ENCODE data around the gene CDH4.

CDH4 gene

DNA sequence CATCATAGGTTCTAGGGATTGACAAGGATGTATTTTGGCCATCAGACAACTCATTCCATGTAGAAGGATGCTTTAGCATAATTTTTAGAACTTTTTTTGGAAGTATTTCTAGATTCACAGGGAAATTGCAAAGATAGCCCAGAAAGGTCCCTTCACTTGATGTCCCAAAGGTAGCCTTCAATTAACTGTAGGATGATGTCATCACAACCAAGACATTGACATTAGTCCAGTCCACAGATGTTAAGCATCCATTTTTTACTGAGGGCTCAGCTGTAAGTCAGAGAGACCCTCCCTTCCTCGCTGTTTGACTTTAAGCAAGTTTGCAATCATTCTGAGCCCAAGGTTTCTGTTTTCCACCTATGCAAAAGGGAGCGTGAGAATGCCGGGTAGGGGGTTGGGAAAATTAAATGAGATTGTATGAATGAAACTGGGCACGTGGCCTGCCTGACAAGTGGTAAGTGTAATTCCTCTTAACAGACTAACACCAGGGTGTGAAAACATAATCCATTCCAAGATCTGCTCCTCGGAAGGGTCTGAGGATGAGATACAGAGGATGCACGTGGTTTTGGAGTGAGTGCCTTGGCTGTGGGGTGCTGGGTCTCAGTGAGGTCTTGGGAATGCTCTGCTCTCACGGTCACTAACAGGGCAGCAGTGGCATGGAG is 126.8 kb downstream of the CDH4 start:
- Histone ChIP-seq H3K9me3 (ENCODE audit: control insufficient read depth, insufficient read depth, low read depth, low read length) (no peaks in the 10 kb centered on the region), H3K36me3 (ENCODE audit: control insufficient read depth in 2 of 2, insufficient read depth in 1 of 2, low read length in 2 of 2) (no peaks in the 10 kb centered on the region), H3K4me3 (ENCODE audit: low read depth, low read length) (no peak overlapping the region), H3K27ac (ENCODE audit: extremely low read depth, low read depth, low read length) (no peak overlapping the region), H3K4me1 (ENCODE audit: control insufficient read depth, insufficient read depth, low read length) (no peaks in the 10 kb centered on the region)
- ChIA-PET CTCF (no interaction called here), POLR2A (no interaction called here)
- TF ChIP-seq, protein P1, sequence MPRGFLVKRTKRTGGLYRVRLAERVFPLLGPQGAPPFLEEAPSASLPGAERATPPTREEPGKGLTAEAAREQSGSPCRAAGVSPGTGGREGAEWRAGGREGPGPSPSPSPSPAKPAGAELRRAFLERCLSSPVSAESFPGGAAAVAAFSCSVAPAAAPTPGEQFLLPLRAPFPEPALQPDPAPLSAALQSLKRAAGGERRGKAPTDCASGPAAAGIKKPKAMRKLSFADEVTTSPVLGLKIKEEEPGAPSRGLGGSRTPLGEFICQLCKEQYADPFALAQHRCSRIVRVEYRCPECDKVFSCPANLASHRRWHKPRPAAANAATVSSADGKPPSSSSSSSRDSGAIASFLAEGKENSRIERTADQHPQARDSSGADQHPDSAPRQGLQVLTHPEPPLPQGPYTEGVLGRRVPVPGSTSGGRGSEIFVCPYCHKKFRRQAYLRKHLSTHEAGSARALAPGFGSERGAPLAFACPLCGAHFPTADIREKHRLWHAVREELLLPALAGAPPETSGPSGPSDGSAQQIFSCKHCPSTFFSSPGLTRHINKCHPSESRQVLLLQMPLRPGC (tag by site-specific recombination; IDR thresholded peaks at IDR 0.05) = no peak
- TF ChIP-seq, protein P2, sequence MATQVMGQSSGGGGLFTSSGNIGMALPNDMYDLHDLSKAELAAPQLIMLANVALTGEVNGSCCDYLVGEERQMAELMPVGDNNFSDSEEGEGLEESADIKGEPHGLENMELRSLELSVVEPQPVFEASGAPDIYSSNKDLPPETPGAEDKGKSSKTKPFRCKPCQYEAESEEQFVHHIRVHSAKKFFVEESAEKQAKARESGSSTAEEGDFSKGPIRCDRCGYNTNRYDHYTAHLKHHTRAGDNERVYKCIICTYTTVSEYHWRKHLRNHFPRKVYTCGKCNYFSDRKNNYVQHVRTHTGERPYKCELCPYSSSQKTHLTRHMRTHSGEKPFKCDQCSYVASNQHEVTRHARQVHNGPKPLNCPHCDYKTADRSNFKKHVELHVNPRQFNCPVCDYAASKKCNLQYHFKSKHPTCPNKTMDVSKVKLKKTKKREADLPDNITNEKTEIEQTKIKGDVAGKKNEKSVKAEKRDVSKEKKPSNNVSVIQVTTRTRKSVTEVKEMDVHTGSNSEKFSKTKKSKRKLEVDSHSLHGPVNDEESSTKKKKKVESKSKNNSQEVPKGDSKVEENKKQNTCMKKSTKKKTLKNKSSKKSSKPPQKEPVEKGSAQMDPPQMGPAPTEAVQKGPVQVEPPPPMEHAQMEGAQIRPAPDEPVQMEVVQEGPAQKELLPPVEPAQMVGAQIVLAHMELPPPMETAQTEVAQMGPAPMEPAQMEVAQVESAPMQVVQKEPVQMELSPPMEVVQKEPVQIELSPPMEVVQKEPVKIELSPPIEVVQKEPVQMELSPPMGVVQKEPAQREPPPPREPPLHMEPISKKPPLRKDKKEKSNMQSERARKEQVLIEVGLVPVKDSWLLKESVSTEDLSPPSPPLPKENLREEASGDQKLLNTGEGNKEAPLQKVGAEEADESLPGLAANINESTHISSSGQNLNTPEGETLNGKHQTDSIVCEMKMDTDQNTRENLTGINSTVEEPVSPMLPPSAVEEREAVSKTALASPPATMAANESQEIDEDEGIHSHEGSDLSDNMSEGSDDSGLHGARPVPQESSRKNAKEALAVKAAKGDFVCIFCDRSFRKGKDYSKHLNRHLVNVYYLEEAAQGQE (tag by site-specific recombination; IDR thresholded peaks at IDR 0.05) = no peak
- TF ChIP-seq ZNF404 (tag by site-specific recombination; IDR thresholded peaks at IDR 0.05) (no peak), ZNF837 (tag by site-specific recombination; IDR thresholded peaks at IDR 0.05) (no peak)
- TF ChIP-seq, protein P3, sequence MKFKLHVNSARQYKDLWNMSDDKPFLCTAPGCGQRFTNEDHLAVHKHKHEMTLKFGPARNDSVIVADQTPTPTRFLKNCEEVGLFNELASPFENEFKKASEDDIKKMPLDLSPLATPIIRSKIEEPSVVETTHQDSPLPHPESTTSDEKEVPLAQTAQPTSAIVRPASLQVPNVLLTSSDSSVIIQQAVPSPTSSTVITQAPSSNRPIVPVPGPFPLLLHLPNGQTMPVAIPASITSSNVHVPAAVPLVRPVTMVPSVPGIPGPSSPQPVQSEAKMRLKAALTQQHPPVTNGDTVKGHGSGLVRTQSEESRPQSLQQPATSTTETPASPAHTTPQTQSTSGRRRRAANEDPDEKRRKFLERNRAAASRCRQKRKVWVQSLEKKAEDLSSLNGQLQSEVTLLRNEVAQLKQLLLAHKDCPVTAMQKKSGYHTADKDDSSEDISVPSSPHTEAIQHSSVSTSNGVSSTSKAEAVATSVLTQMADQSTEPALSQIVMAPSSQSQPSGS (tag by site-specific recombination; IDR thresholded peaks at IDR 0.05; ENCODE audit: low read depth) = peak; percentile 64; the same call in 1 of the 2 replicates

DNA sequence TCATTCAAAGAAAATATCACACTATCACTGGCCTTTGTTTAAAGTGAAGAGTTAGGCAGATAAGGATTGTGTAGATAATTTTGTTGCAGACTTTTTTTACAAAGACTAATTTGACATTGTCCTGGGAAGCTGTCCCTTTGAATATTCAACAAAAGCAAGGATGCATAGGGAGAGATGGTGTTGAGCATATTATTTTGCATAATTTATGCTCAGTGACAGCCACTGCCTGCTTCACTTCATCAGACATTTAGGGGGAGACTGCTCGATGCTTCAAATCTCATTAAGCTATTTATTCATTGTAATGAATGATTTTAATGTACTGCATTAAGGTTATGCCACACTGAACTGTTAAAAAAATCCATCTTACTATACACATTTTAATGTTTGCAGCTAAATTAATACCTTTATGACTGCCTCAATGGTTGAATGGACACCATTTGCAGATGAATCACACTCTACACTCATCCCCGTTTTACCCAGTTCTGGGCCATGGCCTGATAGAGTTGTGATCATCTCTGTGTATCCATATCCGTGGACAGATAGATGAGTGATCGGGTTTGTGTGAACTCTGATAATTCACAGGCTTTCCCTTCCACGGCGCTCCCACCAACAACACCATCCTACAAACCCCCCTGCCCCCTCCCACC is 128.0 kb downstream of the CDH4 start:
- ChIA-PET POLR2A (no interaction called here), CTCF (no interaction called here)
- Histone ChIP-seq H3K36me3 (ENCODE audit: control insufficient read depth in 2 of 2, insufficient read depth in 1 of 2, low read length in 2 of 2) (no peaks in the 10 kb centered on the region), H3K9me3 (ENCODE audit: control insufficient read depth, insufficient read depth, low read depth, low read length) (no peaks in the 10 kb centered on the region), H3K27ac (ENCODE audit: extremely low read depth, low read depth, low read length) (no peak overlapping the region), H3K4me3 (ENCODE audit: low read depth, low read length) (no peak overlapping the region), H3K4me1 (ENCODE audit: control insufficient read depth, insufficient read depth, low read length) (no peaks in the 10 kb centered on the region)
- no peak for TF ChIP-seq ZNF621 (tag by site-specific recombination; IDR thresholded peaks at IDR 0.05)
- TF ChIP-seq, protein P4, sequence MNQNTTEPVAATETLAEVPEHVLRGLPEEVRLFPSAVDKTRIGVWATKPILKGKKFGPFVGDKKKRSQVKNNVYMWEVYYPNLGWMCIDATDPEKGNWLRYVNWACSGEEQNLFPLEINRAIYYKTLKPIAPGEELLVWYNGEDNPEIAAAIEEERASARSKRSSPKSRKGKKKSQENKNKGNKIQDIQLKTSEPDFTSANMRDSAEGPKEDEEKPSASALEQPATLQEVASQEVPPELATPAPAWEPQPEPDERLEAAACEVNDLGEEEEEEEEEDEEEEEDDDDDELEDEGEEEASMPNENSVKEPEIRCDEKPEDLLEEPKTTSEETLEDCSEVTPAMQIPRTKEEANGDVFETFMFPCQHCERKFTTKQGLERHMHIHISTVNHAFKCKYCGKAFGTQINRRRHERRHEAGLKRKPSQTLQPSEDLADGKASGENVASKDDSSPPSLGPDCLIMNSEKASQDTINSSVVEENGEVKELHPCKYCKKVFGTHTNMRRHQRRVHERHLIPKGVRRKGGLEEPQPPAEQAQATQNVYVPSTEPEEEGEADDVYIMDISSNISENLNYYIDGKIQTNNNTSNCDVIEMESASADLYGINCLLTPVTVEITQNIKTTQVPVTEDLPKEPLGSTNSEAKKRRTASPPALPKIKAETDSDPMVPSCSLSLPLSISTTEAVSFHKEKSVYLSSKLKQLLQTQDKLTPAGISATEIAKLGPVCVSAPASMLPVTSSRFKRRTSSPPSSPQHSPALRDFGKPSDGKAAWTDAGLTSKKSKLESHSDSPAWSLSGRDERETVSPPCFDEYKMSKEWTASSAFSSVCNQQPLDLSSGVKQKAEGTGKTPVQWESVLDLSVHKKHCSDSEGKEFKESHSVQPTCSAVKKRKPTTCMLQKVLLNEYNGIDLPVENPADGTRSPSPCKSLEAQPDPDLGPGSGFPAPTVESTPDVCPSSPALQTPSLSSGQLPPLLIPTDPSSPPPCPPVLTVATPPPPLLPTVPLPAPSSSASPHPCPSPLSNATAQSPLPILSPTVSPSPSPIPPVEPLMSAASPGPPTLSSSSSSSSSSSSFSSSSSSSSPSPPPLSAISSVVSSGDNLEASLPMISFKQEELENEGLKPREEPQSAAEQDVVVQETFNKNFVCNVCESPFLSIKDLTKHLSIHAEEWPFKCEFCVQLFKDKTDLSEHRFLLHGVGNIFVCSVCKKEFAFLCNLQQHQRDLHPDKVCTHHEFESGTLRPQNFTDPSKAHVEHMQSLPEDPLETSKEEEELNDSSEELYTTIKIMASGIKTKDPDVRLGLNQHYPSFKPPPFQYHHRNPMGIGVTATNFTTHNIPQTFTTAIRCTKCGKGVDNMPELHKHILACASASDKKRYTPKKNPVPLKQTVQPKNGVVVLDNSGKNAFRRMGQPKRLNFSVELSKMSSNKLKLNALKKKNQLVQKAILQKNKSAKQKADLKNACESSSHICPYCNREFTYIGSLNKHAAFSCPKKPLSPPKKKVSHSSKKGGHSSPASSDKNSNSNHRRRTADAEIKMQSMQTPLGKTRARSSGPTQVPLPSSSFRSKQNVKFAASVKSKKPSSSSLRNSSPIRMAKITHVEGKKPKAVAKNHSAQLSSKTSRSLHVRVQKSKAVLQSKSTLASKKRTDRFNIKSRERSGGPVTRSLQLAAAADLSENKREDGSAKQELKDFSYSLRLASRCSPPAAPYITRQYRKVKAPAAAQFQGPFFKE (tag by site-specific recombination; IDR thresholded peaks at IDR 0.05; ENCODE audit: borderline replicate concordance) = no peak
- TF ChIP-seq ZNF433 (tag by site-specific recombination; IDR thresholded peaks at IDR 0.05; ENCODE audit: low read depth) = no peak
- TF ChIP-seq ZNF548 (tag by site-specific recombination; IDR thresholded peaks at IDR 0.05) = no peak
- no peak for TF ChIP-seq ZNF140 (tag by site-specific recombination; IDR thresholded peaks at IDR 0.05)
- TF ChIP-seq ZNF174 (tag by site-specific recombination; IDR thresholded peaks at IDR 0.05) = no peak
- TF ChIP-seq IKZF3 (tag by site-specific recombination; IDR thresholded peaks at IDR 0.05) = no peak
- no peak for TF ChIP-seq ZNF302 (tag by site-specific recombination; IDR thresholded peaks at IDR 0.05; ENCODE audit: low read depth)
- TF ChIP-seq, protein P5, sequence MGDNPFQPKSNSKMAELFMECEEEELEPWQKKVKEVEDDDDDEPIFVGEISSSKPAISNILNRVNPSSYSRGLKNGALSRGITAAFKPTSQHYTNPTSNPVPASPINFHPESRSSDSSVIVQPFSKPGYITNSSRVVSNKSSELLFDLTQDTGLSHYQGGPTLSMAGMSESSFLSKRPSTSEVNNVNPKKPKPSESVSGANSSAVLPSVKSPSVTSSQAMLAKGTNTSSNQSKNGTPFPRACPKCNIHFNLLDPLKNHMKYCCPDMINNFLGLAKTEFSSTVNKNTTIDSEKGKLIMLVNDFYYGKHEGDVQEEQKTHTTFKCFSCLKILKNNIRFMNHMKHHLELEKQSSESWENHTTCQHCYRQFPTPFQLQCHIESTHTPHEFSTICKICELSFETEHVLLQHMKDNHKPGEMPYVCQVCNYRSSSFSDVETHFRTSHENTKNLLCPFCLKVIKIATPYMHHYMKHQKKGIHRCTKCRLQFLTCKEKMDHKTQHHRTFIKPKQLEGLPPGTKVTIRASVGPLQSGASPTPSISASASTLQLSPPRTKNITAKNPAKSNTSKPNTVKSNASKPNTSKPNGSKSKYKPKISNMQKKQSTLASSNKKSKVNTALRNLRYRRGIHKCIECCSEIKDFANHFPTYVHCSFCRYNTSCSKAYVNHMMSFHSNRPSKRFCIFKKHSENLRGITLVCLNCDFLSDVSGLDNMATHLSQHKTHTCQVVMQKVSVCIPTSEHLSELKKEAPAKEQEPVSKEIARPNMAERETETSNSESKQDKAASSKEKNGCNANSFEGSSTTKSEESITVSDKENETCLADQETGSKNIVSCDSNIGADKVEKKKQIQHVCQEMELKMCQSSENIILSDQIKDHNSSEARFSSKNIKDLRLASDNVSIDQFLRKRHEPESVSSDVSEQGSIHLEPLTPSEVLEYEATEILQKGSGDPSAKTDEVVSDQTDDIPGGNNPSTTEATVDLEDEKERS (tag by site-specific recombination; IDR thresholded peaks at IDR 0.05) = no peak
- no peak for TF ChIP-seq ZNF654 (tag by site-specific recombination; IDR thresholded peaks at IDR 0.05; ENCODE audit: low read depth)
